Peyer's patch (tissue), 4 donors: ENCODE data around the gene ODC1.

Experiments
- CTCF ChIP-seq, 6 experiments: fragments of 450-650 bp in 4 of 6; fragments of 200-600 bp in 2 of 6; sonication (generic) in 1 of 6; IDR thresholded peaks; one replicate each; pipeline ENCODE4 v1.5.1; 2017 to 2019; ENCODE audit warnings: antibody characterized with exemption in 6 of 6, mild to moderate bottlenecking in 3 of 6, moderate library complexity in 1 of 6
- POLR2A ChIP-seq, 2 donors: fragments of 450-650 bp; IDR thresholded peaks; one replicate each; pipeline ENCODE4 v1.5.1; 2017; ENCODE audit warnings: antibody characterized with exemption in 2 of 2, mild to moderate bottlenecking in 2 of 2, moderate library complexity in 2 of 2

DNA sequence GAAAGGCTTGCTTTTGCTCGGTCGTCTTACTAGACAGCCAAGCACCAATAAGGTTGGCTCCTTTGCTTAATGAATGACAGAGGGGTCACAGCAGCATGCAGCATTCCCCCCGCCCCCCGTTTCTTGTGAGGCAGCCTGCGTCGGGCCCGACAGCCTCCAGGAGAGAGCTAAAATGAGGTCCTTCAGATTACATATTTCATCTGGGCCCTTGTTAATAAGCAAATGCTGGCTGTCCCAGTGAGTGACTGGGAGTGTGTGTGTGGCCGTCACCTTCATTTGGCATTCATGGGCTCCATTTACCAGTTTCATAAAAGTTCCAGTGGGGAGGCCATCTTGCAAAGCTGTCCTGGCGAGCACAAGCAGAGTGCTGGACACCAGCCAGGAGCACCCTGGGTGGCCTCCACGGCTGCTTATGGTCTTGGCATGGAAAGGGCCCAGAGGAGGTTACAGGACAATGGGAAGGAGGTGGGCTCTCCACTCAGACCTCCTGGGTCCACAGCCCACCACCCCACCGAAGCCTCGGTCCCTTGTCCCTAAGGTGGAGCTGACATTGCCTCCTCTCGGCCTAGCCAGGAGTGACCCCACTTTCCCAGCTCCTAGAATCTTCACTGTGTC is 37.2 kb downstream of the ODC1 start:
- no peak for TF ChIP-seq CTCF (IDR thresholded peaks at IDR 0.05)
- TF ChIP-seq POLR2A (IDR thresholded peaks at IDR 0.05), result no peak
